SU-DHL-6 (cell line): ENCODE data around the gene PRIMPOL.

Source experiments
- CTCF ChIP-seq: fragments of 200-600 bp; sonication (generic); IDR thresholded peaks from one replicate; pipeline ENCODE4 v1.5.1; 2017; ENCODE audit warnings: antibody characterized with exemption, mild to moderate bottlenecking, low read length, moderate library complexity; ENCODE audit not compliant: insufficient read depth, poor library complexity, severe bottlenecking
- EZH2phosphoT487 ChIP-seq: fragments of 200-600 bp; sonication (generic), shearing (Covaris generic); conservative IDR thresholded peaks from 2 replicates; pipeline ENCODE4 v1.6.1; 2018; ENCODE audit warnings: mild to moderate bottlenecking, antibody characterized with exemption, low read length, moderate library complexity, mixed read lengths

GRCh38 chr4:184617600-184618196 is 31.8 kb upstream of the PRIMPOL start:
- no peak for TF ChIP-seq CTCF
- no peak for TF ChIP-seq EZH2phosphoT487
